CD4-positive, alpha-beta T cell (primary cell): ENCODE results near the gene LSAMP. TPM values are rescaled to one million over a fixed set of nuclear protein-coding genes. Genes with fewer than 3 reads are reported as not detected.
"Not testable (repeated sequence)": the region's sequence is repeated elsewhere in the genome, so short reads cannot be mapped to it uniquely, and the experiment has no call there.

Source experiments
- ATAC-seq: fragments of 200-7000 bp; cut with Tn5 transposase; one replicate; pipeline ENCODE4 v1.10.0; 2022; ENCODE audit warnings: mild to moderate bottlenecking; ENCODE audit not compliant: poor library complexity
- CTCF ChIA-PET: fragments of 350-600 bp; sonication (Branson Sonifier 250); formaldehyde crosslinking; loops from one replicate; lab custom pipeline; 2021; ENCODE audit warnings: antibody characterized with exemption, inconsistent platforms; lab: Charles Lee
- POLR2A ChIA-PET: fragments of 350-600 bp; sonication (Branson Sonifier 250); formaldehyde crosslinking; loops from one replicate; lab custom pipeline; 2021; ENCODE audit warnings: antibody characterized with exemption, inconsistent platforms; lab: Charles Lee
- DNase-seq, 14 experiments: peaks; one replicate each; pipeline ENCODE4 v3.0.0-alpha.2; 2013 to 2020; ENCODE audit warnings: mixed read lengths in 2 of 14
- H3K27ac ChIP-seq, 2 donors: one replicate each; pipeline versions ENCODE4 v1.5.1 to v1.7.0; 2013; ENCODE audit warnings: low read length in 2 of 2, low read depth in 1 of 2, mild to moderate bottlenecking in 1 of 2
- H3K27me3 ChIP-seq, 2 experiments: 1 replicate in 1 of 2; 2 replicates in 1 of 2; pipeline versions ENCODE4 v1.6.1 to v1.7.0; 2013; ENCODE audit warnings: low read length in 2 of 2, control low read depth in 1 of 2, mild to moderate bottlenecking in 1 of 2, moderate library complexity in 1 of 2; ENCODE audit not compliant: insufficient read depth in 2 of 2, control insufficient read depth in 1 of 2
- H3K36me3 ChIP-seq: one replicate; pipeline ENCODE4 v1.6.1; 2013; ENCODE audit warnings: low read length, control low read depth; ENCODE audit not compliant: insufficient read depth
- H3K4me1 ChIP-seq: one replicate; pipeline ENCODE4 v1.6.1; 2013; ENCODE audit warnings: low read length, control low read depth; ENCODE audit not compliant: insufficient read depth
- H3K4me3 ChIP-seq: one replicate; pipeline ENCODE4 v1.5.1; 2013; ENCODE audit warnings: mild to moderate bottlenecking, low read length, moderate library complexity
- H3K9me3 ChIP-seq, 2 experiments: 1 replicate in 1 of 2; 2 replicates in 1 of 2; pipeline versions ENCODE4 v1.6.1 to v1.7.0; 2013; ENCODE audit warnings: low read length in 2 of 2, mild to moderate bottlenecking in 2 of 2, control low read depth in 1 of 2, moderate library complexity in 1 of 2; ENCODE audit not compliant: control insufficient read depth in 1 of 2, insufficient read depth in 1 of 2
- H3K27ac Mint-ChIP-seq: one replicate; pipeline ENCODE4 v1.8.0; 2020; ENCODE audit warnings: mixed read lengths
- H3K27me3 Mint-ChIP-seq: one replicate; pipeline ENCODE4 v1.8.0; 2021; ENCODE audit warnings: mixed read lengths
- H3K36me3 Mint-ChIP-seq: one replicate; pipeline ENCODE4 v1.8.0; 2021; ENCODE audit warnings: low read depth, mixed read lengths
- H3K4me1 Mint-ChIP-seq: one replicate; pipeline ENCODE4 v1.8.0; 2021; ENCODE audit warnings: low read depth, mixed read lengths
- H3K4me3 Mint-ChIP-seq: one replicate; pipeline ENCODE4 v1.8.0; 2020; ENCODE audit warnings: mild to moderate bottlenecking, mixed read lengths
- H3K9me3 Mint-ChIP-seq: one replicate; pipeline ENCODE4 v1.8.0; 2020; ENCODE audit warnings: mixed read lengths
- CTCF ChIP-seq: fragments of 200-600 bp; IDR thresholded peaks from one replicate; pipeline ENCODE4 v1.8.0; 2022; ENCODE audit warnings: antibody characterized with exemption, mild to moderate bottlenecking
- intact Hi-C, 2 experiments: fragments of 100-400 bp; cut with DNase I in 1 of 2; cut with micrococcal nuclease in 1 of 2; formaldehyde crosslinking; loops; one replicate each; pipeline versions ENCODE4 v1.15.1 to v1.9.0; 2023 to 2025; cut with DNase I, micrococcal nuclease
- total RNA-seq, 174 experiments: library from RNA in 2 of 174; stranded (reverse) in 2 of 174; gene quantifications; one replicate each; pipeline ENCODE4 v1.2.3 and lab custom pipeline; 2021 to 2026

LSAMP gene
- total RNA-seq, 2 experiments from 2014 or later, result not detected

- no peaks in the 10 kb centered on the region for H3K27me3 Mint-ChIP-seq
- Histone ChIP-seq H3K36me3 (no peaks in the 10 kb centered on the region), H3K4me3 (no peak overlapping the region), H3K27me3 (no peaks in the 10 kb centered on the region), H3K27ac (no peak overlapping the region), H3K9me3 (peaks cover 0 to 9% of the 10 kb centered on the region in 2 experiments), H3K4me1 (no peaks in the 10 kb centered on the region)
- no peak overlapping the region for H3K27ac Mint-ChIP-seq
- H3K4me1 Mint-ChIP-seq, result no peaks in the 10 kb centered on the region
- H3K4me3 Mint-ChIP-seq, result no peak overlapping the region
- no peaks in the 10 kb centered on the region for H3K36me3 Mint-ChIP-seq
- no peak for ATAC-seq
- intact Hi-C loops, result no loop called here
- TF ChIP-seq CTCF, result no peak
- CTCF ChIA-PET, result no interaction called here
- H3K9me3 Mint-ChIP-seq, result peaks cover 7% of the 10 kb centered on the region
- POLR2A ChIA-PET, result no interaction called here
- no peak for DNase-seq
These were observed 366.7 kb downstream of the LSAMP start for GRCh38 chr3:116078561-116078960.

GRCh38 chr3:116077557-116077956 lies 367.7 kb downstream of the LSAMP start:
- DNase-seq (no peak), ATAC-seq (no peak)
- peaks cover 7% of the 10 kb centered on the region for H3K9me3 Mint-ChIP-seq
- TF ChIP-seq CTCF, result no peak
- no peaks in the 10 kb centered on the region for H3K27me3 ChIP-seq
- H3K4me3 ChIP-seq, result no peak overlapping the region
- ChIA-PET POLR2A (no interaction called here), CTCF (no interaction called here)
- H3K4me3 Mint-ChIP-seq, result no peak overlapping the region
- H3K4me1 ChIP-seq, result no peaks in the 10 kb centered on the region
- no peak overlapping the region for H3K27ac ChIP-seq
- H3K36me3 Mint-ChIP-seq, result no peaks in the 10 kb centered on the region
- peaks cover 0 to 9% of the 10 kb centered on the region in 2 experiments for H3K9me3 ChIP-seq
- no peak overlapping the region for H3K27ac Mint-ChIP-seq
- H3K36me3 ChIP-seq, result no peaks in the 10 kb centered on the region
- intact Hi-C loops, result no loop called here
- H3K4me1 Mint-ChIP-seq, result no peaks in the 10 kb centered on the region
- no peaks in the 10 kb centered on the region for H3K27me3 Mint-ChIP-seq

GRCh38 chr3:116077059-116077458 lies 368.2 kb downstream of the LSAMP start:
- DNase-seq, result no peak
- H3K4me1 ChIP-seq, result no peaks in the 10 kb centered on the region
- TF ChIP-seq CTCF, result no peak
- H3K36me3 Mint-ChIP-seq, result no peaks in the 10 kb centered on the region
- no peak overlapping the region for H3K27ac Mint-ChIP-seq
- H3K27ac ChIP-seq, result no peak overlapping the region
- H3K27me3 Mint-ChIP-seq, result no peaks in the 10 kb centered on the region
- no peak overlapping the region for H3K4me3 ChIP-seq
- no peaks in the 10 kb centered on the region for H3K4me1 Mint-ChIP-seq
- no peak overlapping the region for H3K4me3 Mint-ChIP-seq
- H3K27me3 ChIP-seq, result no peaks in the 10 kb centered on the region
- ChIA-PET CTCF (no interaction called here), POLR2A (no interaction called here)
- ATAC-seq, result no peak
- H3K9me3 Mint-ChIP-seq, result peaks cover 5% of the 10 kb centered on the region
- intact Hi-C loops, result no loop called here
- peaks cover 0 to 9% of the 10 kb centered on the region in 2 experiments for H3K9me3 ChIP-seq
- no peaks in the 10 kb centered on the region for H3K36me3 ChIP-seq

- H3K36me3 Mint-ChIP-seq, ATAC-seq, DNase-seq, H3K36me3 ChIP-seq, H3K4me1 Mint-ChIP-seq, H3K27me3 ChIP-seq, H3K27me3 Mint-ChIP-seq, H3K4me3 Mint-ChIP-seq, H3K4me3 ChIP-seq, H3K4me1 ChIP-seq, H3K27ac ChIP-seq, intact Hi-C loops, H3K9me3 Mint-ChIP-seq, POLR2A ChIA-PET, H3K27ac Mint-ChIP-seq, CTCF ChIA-PET, H3K9me3 ChIP-seq: not testable (repeated sequence)
These were observed 374.6 kb downstream of the LSAMP start for GRCh38 chr3:116070516-116071278.
